GM19395 (cell line): ENCODE measurements around the gene OTOG.

Experiments
- ATAC-seq: cut with Tn5 transposase; IDR thresholded peaks from one replicate; pipeline ENCODE4 v1.9.1; 2021; ENCODE audit warnings: mild to moderate bottlenecking, moderate library complexity; ENCODE audit not compliant: unreplicated experiment

The OTOG gene

DNA sequence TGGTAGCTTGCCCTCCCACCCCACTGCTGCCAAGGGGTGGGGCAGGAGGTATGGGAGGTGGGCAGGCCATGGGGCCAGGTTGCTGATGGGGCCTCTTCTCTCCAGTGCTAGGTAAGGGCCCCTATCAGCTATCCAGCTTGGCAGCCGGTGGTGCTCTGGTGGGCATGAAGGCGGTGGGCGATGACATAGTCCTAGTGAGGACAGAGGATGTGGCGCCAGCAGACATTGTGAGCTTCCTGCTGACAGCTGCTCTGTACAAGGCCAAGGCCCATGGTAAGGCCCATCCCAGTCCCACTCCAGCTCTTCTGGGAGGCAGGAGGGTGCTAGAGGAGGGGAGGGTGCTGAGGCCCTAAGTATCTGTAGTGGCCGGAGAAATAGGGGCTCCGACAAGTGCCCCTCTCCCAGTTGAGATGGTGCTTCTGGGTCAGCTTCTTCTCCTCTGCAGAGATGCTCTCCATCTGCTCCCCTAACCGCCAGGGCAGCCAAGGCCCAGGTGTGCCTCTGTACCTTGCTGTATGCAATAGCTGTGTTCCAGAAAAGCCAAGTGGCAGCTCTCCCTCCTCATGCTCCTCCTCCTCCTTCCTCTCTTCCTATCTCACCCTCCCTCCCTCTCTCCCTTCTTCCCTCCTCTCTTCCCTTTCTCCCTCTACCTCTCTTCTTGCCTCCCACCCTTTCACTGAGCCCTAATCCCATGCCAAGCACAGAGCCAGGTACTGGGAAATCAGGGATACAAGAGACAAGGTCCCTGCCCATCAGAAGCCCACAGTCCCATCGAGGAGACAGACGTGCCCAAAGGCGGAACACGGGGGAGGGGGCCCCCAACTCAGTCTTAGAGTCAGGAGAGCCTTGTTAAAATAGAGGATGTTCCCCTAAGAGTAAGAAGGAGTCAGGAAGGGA lies 55.3 kb downstream of the OTOG start:
- ATAC-seq: no peak

DNA sequence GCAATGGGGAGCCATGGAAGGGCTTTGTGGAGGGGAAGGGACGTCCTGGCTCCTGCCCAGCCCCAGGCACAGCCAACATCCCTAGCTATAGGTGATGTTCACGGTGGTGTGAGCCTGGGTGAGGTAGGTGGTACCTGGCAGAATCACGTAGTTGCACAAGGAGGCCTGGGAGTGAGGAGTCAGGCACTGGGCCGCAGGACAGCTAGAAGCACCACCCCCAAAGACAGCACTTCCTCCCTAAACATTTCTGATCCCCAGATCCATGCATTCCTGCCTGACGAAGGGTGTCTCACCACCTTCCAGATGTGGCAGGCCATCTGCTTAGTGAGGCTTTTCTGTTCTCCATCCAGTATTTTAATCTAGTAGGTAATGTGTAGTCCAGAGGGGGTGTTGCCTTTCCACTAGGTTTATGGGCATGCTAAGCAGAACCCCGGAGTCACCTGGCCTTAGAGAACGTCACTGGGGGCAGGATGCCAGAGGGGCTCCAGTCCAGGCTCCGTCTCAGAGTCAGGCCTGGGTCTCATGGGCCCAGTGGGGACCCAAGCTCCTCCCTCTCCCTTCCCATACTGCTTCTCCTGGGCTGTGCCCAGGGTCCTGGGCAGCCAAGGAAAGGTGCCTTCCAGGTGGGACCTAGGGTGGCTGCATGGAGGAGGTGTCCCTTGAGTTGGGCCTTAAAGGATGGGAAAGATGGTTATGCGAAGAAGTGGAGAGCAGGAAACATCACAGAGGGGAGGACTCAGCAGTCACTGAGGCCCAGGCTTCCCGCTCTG lies 56.2 kb downstream of the OTOG start:
- no peak for ATAC-seq

DNA sequence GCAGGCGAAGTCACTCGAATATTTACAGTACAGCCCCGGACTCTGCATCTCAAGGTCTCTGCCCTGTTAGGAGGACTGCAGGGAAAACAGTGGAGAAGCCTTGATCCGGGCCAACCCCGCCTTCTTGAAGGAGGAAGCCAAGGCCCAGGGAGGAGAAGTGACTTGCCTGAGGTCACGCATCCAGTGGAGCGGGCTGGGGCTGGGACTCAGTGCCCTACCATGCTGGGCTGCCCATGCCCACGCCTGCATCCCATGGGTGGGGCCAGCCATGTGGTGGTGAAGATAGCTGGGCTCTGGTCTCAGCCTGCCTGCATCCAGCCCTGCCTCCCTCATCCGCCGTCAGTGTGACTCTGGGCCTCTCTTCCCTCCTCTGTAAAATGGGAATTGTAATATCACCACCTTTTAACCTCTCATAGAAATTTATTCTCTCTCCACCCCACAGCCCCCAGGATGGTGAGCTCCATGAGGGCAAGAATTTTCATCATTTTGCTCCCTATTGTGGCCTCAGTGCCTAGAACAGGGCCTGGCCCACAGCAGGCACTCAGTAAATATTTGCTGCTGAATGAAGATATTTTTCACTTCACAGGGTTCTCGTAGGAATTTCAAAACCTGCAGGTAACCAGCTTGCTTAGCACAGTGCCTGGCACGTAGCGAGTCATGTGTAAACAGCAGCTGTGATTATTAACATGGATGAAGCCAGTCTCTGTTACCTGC lies 57.3 kb downstream of the OTOG start:
- ATAC-seq: no peak

DNA sequence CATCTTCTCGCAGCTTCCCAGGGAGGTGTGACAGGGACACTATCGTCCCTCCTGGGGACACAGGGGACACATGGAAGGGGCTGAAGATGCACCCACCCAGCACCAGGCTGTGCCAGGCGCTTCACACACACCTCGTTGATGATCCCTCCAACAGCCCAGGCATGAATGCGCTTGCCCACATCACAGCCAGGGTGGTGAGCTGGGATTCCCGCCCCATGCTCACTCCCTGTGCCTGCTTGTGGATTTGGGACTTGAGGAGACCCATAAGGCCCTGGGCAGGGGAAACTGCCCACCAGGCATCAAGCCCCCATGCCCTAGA lies 57.8 kb downstream of the OTOG start:
- ATAC-seq: no peak

DNA sequence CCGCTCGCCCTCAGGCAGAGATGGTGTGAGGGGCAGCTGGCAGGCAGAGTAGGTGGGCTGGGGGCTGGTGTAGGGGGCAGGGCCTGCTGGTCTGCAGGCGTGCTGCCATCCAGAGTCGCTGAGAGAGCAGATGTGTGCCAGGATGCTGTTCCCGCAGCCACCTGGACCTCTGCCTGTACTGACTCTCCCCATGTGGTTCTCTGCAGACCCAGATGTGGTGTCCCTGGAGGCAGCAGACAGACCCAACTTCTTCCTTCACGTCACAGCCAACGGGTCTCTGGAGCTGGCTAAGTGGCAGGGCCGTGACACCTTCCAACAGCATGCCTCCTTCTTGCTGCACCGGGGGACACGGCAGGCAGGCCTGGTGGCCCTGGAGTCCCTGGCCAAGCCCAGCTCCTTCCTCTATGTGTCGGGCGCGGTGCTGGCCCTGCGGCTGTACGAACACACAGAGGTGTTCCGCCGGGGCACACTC lies 58.6 kb downstream of the OTOG start:
- no peak for ATAC-seq

DNA sequence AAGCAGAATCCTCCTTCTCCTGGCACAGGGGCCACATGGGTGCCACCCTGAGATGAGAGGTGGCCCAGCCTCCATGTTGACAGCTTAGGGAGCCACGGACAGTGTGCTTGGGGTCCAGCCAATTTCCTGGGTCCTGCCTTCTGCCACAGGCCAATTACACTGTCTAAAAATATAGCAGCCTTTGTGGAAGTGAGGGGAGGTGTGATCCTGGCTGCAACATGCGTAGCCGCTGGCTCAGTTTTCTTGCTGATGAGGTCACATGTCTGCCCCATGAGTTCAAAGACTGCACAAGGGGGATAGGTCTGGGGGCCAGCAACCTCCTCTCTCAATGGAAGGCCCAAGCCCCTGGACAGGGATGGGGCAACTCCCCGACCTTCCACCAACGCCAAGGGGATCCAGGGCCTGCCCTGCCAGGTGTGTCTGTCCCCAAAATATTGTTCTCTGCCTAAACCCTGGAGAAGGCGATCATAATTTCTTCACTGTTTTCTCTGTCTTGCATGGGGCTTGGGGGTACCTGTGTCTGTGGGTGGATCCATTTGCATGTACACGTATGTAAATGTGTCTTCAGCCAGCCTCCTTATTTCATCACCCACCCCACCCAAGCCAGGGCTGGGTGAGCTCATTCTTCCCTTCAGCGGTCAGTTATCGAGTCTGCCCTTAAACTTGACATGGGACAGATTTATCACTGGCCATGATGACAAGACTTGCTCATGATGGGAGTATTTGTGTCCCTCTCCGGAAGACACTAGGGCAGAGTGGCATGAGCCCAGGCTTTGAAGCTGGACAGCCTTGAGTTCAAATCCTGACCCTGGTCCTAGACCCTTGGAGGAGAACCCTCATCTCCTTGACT lies 59.4 kb downstream of the OTOG start:
- ATAC-seq: no peak

DNA sequence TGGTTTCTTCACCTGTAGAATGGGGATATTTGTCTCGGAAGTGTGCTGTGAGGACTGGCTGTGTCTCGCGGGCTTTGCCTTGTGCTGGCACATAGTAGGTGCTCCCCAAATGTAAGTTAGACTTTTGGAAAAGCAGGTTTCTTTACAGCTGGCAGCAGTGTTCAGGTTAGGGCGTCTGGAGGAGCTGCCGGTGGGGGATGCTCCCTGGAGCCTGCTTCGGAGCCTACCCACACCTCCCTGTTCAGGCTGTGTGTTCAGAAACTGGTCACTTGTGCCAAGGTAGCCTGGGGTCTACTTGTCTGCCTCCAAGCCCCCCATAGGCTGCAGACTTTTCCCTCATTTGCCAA lies 60.0 kb downstream of the OTOG start:
- ATAC-seq: no peak

DNA sequence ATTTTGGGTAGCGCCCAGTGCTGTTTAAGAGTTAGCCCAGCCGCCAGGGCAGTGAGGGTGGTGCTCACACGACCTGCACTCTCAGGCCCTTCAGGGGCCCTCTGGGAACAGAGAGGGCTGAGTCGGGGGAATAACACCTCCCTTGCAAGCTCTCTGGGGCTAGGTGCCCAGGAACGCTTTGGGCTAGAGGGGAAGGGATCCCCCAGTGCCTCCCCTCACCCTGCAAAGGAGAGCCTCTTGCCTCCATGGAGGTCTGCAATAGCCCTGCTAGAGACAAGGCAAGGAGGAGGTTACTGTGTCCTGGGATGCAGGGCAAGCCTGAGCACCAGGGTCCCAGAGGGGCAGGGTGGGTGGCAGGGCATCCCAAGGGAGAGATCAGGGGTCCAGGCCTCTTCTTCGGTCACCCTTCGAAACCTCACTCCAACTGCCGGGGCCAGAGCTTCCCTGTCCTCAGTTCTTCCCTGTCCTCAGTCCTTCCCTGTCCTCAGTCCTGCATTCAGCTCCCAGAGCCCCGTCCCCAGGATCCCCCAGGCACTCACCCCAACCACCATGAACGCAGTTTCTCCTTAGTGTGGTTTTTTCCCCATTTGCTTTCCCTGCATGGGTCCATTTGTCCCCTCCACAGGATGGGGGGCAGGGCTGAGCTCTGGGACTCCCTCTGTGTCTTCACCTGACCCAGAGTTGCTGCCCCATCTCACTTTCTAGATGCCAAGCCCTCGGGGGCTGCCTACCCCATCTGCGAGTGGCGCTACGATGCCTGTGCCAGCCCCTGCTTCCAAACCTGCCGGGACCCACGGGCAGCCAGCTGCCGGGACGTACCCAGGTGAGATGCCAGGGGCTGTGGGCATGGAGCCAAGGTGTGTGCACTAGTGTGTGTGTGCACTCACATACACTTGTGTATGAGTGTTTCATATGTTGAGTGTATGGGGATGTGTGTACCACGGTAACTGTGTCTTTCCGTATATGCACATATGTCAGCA lies 60.8 kb downstream of the OTOG start:
- ATAC-seq: no peak

DNA sequence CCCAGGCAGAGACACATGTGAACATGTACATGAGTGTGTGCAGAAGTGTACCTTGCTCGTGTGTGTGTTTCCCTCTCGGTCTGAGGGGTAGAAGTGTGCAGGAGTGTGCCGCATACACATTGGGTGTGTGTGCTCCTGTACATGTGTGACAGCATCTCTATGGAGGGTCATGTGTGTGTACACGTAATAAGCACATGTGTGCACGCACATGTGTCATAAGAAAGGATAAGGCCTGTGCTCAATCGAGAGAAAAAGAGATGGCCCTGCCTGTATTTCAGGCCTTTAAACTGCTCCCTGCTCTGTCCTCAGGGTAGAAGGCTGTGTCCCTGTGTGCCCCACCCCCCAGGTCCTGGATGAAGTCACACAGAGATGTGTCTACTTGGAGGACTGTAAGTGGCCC lies 61.8 kb downstream of the OTOG start:
- no peak for ATAC-seq

DNA sequence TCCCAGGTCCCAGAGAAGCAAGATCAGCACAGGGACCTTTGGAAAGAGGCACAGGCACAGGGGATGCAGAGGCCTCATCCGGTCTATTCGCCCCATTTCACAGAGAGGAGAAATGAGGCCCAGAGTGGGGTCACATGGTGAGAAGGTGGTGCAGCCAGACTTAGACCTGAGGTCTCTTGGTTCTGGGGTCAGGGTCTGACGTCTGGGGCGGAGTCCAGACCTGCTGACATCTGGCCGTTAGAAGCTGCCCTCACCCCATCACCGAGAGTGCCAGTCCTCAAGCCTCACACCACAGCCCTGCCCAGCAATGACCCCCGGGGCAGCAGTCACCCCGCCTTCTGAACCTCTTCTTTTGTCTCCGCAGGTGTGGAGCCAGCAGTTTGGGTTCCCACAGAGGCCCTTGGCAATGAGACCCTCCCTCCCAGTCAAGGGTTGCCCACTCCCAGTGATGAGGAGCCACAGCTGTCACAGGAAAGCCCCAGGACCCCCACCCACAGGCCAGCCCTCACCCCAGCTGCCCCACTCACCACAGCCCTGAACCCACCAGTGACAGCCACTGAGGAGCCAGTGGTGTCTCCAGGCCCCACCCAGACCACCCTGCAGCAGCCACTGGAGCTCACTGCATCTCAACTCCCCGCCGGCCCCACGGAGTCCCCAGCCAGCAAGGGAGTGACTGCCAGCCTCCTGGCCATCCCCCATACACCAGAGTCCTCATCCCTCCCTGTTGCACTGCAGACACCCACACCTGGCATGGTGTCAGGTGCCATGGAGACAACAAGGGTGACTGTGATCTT lies 62.4 kb downstream of the OTOG start:
- ATAC-seq: no peak

DNA sequence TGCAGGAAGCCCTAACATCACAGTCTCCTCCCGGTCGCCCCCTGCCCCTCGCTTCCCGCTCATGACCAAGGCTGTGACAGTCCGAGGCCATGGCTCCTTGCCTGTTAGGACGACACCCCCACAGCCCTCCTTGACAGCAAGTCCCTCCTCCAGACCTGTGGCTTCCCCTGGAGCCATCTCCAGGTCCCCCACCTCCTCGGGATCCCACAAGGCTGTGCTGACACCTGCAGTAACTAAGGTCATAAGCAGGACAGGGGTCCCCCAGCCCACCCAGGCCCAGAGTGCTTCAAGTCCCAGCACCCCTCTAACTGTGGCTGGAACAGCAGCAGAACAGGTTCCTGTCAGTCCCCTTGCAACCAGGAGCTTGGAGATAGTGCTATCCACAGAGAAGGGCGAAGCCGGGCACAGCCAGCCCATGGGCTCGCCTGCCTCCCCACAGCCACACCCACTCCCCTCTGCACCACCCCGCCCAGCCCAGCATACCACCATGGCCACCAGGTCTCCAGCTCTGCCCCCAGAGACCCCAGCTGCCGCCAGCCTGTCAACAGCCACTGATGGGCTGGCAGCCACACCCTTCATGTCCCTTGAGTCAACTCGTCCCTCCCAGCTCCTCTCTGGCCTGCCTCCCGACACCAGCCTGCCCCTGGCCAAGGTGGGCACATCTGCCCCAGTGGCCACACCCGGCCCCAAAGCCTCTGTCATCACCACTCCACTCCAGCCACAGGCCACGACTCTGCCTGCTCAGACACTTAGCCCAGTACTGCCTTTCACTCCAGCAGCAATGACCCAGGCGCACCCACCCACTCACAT lies 63.2 kb downstream of the OTOG start:
- no peak for ATAC-seq

DNA sequence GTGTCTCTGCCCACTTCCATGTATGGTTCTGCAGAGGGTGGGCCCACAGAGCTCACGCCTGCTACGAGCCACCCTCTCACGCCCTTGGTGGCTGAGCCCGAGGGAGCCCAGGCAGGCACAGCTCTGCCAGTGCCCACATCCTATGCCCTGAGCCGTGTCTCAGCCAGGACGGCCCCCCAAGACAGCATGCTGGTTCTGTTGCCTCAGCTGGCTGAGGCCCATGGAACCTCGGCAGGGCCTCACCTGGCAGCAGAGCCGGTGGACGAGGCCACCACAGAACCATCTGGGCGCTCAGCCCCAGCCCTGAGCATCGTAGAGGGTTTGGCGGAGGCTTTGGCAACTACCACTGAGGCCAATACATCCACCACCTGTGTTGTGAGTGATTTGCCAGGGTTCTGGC lies 64.0 kb downstream of the OTOG start:
- no peak for ATAC-seq

DNA sequence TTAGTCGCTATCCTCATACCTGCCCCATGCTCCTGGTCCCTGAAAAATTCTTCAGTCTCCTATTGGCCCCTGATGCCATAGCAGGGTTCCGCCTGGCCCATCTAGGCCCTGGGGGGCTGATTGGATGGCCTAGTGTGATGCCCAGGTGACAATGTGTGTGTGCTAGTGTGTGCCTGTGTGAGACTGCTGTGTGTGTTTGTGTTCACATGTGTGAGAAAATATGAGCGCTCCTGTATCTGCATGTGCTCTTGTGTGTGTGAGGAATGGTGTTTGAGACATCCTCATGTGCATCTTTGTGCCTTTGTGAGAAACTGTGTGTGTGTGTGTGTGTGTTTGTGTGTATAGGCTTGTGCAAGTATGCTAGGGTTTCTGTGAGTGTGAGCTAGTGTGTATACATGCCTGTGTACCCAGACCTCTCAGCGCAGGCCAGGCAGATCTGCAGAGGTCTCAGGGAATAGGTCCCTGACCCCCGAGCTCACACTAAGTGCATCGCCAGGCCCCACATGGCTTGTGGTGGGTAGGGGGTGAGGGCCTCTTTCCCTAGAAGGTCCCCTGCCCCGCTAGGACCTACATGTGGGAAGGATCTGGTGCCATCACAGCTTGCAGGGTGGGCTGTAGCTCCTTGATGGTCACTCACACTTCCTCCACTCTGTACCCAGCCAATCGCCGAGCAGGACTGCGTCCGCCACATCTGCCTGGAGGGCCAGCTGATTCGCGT lies 64.6 kb downstream of the OTOG start:
- no peak for ATAC-seq

DNA sequence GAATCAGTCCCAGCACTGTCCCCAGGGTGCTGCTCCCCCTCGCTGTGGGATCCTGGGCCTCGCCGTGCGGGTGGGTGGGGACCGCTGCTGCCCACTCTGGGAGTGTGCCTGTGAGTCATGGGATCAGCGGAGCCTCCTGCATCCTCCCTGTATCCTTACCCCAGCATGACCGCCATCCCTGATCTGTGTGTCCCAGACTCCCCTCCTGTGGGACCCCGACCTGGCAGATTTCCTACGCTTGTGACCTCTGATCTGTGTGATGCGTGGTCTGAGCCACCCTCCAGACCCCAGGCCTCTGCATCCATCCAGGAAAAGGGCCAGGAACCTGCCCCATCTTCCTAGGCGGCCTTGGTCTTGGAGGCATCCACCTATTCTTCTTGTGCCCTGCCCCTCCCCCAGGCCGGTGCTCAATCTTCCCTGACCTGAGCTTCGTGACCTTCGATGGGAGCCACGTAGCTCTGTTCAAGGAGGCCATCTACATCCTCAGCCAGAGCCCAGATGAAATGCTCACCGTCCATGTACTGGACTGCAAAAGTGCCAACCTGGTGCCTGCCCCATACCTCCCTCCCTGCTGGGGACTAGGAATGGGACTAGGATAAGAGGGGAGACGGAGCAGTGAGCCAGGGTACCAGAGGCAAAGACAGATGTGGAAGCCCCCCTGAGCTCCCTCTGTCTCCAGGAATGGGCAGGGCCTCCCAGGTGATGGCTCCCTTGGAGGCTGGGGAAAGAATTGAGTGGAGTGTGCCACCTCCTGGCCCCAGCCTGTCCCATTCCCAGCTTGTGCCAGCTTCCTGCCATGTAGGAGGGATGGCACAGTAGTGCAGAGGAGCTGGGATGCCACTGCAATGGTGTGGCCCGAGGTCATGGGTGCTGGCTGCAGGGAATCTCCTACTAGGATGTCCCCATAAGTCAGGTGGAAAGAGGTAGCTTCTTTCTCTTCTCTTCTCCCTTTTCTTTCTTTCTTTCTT lies 65.4 kb downstream of the OTOG start:
- no peak for ATAC-seq

DNA sequence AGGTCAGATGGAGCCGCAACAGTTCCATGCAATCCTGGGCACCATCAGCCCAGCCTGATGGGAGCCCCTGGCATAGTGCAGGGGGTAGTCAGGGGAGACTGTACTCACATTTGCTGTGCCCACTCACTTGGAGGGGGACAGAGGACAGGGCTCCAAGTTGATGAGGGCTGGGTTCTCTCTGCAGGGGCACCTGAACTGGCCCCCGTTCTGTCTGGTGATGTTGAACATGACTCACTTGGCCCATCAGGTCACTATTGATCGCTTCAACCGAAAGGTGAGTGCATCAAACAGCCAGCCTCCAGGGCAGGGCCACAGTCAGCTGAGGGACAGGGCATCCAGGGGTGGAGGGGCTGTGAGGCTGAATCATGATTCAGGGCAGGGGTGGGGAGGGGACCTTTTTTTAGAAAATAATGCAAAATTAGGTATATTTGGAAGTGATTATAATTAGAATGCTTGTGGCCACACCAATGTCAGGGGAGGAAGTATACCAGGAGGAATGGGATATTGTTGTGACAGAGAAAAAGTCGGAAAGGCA lies 66.4 kb downstream of the OTOG start:
- no peak for ATAC-seq

DNA sequence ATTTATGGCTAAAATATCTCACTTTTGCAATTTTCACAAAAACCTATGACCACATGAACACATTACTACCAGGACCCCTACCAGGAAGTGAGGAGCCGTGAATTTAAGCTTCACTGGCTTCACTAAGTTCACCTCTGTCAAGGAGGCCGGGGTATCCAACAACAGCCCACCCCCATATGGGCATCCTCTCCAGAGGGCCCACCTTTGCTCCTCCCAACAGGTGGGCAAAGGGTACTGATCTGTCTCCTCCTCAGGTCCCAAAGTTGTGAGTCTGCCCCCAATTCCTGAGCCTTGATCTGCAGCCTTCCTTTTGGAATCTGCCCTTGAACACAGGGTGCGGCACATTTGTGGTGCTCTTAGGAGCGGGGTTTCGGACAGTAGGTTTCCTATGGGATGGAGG lies 66.9 kb downstream of the OTOG start:
- ATAC-seq: no peak
